NCI-H2227 treated with DMSO at 0.1 percent for 48 hours (cell line): ENCODE measurements around the gene ZBTB7C.

Experiments
- DNase-seq: peaks from one replicate; lab custom pipeline; 2025; lab: John Stamatoyannopoulos, UW

ZBTB7C gene

GRCh38 chr18:48216639-48217257 lies 192.4 kb downstream of the ZBTB7C start:
- no peak for DNase-seq

- no peak for DNase-seq
Observed at GRCh38 chr18:48215876-48216638, 193.1 kb downstream of the ZBTB7C start.

GRCh38 chr18:48213791-48214190 lies 195.4 kb downstream of the ZBTB7C start:
- no peak for DNase-seq

GRCh38 chr18:48208432-48209140 lies 200.6 kb downstream of the ZBTB7C start:
- no peak for DNase-seq

GRCh38 chr18:48207733-48208132 lies 201.4 kb downstream of the ZBTB7C start:
- DNase-seq, result no peak

GRCh38 chr18:48206887-48207286 lies 202.3 kb downstream of the ZBTB7C start:
- no peak for DNase-seq

- DNase-seq, result no peak
Observed at GRCh38 chr18:48203961-48204666, 205.1 kb downstream of the ZBTB7C start.

GRCh38 chr18:48203288-48203945 lies 205.8 kb downstream of the ZBTB7C start:
- DNase-seq, result no peak

- no peak for DNase-seq
Observed at GRCh38 chr18:48202350-48203260, 206.6 kb downstream of the ZBTB7C start.

GRCh38 chr18:48202006-48202348 lies 207.2 kb downstream of the ZBTB7C start:
- DNase-seq, result no peak

GRCh38 chr18:48201337-48202005 lies 207.7 kb downstream of the ZBTB7C start:
- no peak for DNase-seq

GRCh38 chr18:48200631-48201336 lies 208.4 kb downstream of the ZBTB7C start:
- no peak for DNase-seq

- no peak for DNase-seq
Observed at GRCh38 chr18:48199399-48199798, 209.8 kb downstream of the ZBTB7C start.

GRCh38 chr18:48197819-48198218 lies 211.4 kb downstream of the ZBTB7C start:
- DNase-seq, result no peak

- DNase-seq, result no peak
Observed at GRCh38 chr18:48195787-48196186, 213.4 kb downstream of the ZBTB7C start.

- no peak for DNase-seq
Observed at GRCh38 chr18:48194591-48195181, 214.5 kb downstream of the ZBTB7C start.

GRCh38 chr18:48193521-48194492 lies 215.4 kb downstream of the ZBTB7C start:
- DNase-seq, result no peak

- no peak for DNase-seq
Observed at GRCh38 chr18:48192542-48192941, 216.6 kb downstream of the ZBTB7C start.
